HG03159 (cell line): ENCODE data around the gene LRIG1.

Source experiments
- ATAC-seq: cut with Tn5 transposase; IDR thresholded peaks from one replicate; pipeline ENCODE4 v1.9.1; 2021; ENCODE audit warnings: mild to moderate bottlenecking, moderate library complexity; ENCODE audit not compliant: unreplicated experiment

Gene LRIG1

GRCh38 chr3:66392512-66392911, 108.3 kb downstream of the LRIG1 start:
- ATAC-seq = no peak

DNA sequence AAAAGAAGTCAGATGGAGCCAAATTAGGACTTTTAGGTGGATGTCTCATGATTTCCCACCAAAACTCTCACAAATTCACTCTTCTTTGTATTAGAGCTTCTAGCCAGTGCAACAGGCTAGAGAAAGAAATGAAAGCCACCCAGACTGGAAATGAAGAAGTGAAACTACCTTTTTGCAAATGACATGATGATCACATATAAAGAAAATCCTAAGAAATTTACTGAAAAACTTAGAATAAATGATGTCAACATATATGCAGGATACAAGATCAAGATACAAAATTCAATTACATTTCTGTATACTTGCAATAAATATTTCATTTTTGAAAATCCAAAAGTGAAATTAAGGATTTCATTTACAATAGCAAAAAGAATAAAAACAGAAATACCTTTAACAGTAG, 110.8 kb downstream of the LRIG1 start:
- peak; percentile 26 for ATAC-seq

DNA sequence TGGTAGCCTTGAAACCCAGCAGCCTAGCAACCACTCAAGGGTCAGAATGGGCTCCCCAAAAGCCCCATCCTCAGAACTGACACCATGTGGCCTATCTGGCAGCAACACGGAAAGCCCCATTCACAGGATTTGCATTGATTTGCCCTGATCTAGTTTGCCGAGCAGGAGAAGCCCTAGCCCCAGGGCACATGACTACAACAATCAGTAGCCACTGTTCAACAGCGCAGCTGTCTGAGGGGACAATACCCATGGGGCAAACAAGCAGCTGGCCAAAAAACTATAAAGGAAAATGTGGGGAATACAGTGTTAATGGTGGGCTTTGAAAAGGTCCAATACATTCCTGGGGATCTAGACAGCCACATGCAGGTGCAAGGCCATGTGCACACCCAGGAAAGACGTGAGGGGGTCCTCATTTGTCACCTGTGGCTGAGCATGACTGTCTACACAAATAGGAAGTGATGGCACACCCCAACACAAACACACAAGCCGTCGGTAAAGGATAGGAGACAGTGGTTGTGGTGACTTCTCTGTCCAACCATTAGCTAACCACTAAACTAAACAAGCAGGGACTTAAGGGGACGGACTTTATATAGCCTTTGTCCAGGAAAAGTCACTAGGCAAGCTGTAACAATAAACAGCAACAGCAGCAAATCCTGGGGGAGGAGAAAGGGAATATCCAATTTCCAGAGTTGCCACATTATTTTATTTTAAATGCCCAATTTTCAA, 113.7 kb downstream of the LRIG1 start:
- ATAC-seq = peak; percentile 52

- peak; percentile 89 for ATAC-seq
These were observed 114.6 kb downstream of the LRIG1 start for GRCh38 chr3:66386011-66386924.

- no peak for ATAC-seq
These were observed 115.8 kb downstream of the LRIG1 start for GRCh38 chr3:66385066-66385465.

DNA sequence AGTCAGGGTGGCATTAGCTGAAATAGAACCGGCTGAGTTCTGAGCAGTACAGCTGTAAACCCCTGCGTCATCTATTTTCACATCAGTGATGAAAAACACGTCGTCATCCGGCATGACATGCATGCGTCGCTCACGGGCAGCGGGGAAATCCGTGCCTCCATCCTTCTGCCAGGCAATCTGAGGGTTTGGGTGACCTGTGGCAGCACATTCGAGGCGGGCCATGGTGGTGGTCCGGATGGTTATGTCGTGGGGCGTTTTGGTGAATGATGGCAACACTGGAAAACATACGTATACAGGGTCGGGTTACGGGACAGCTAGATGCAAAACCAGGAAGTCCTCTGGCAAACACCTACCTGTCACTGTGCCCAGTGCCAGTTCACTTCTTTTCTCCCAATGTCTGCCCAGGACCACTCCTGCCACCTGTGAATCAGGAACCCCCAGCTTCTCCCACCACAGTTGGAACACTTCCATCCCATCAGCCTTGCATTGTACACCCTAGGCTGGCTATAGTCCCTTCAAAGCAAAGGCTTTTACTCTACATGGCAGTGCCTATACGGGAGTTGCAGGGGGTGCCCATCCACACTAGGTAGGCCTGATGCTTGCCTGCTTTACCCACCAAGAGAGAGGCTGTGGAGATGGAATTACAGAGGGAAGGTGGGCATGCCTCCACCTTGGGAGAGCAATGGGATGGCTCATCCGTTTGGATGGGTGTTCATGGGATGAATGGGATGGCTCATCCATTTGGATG, 116.7 kb downstream of the LRIG1 start:
- no peak for ATAC-seq

- no peak for ATAC-seq
These were observed 117.8 kb downstream of the LRIG1 start for GRCh38 chr3:66383023-66383422.

GRCh38 chr3:66382142-66382541, 118.7 kb downstream of the LRIG1 start:
- ATAC-seq = no peak

DNA sequence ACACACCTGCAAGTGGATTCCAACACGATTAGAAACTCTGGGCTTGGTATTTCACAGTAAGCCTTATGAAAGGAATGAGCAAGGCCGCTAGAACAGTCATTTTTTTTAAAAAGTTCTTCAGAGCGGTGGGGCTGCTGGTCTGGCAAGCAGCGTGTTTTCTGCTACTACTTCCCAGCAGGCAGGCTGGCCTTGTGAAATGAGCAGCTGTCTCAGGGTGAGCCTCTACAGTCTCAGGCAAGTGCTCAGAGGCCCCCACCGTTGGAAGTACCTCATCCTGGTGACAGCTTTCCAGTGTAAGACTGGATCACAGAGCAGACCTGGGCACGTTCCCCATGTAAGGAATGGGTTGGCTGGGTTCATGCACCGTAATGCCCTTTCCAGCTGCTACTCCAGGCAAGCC, 119.2 kb downstream of the LRIG1 start:
- ATAC-seq = no peak

- ATAC-seq = no peak
These were observed 120.5 kb downstream of the LRIG1 start for GRCh38 chr3:66380200-66380932.

GRCh38 chr3:66379565-66379964, 121.3 kb downstream of the LRIG1 start:
- no peak for ATAC-seq

DNA sequence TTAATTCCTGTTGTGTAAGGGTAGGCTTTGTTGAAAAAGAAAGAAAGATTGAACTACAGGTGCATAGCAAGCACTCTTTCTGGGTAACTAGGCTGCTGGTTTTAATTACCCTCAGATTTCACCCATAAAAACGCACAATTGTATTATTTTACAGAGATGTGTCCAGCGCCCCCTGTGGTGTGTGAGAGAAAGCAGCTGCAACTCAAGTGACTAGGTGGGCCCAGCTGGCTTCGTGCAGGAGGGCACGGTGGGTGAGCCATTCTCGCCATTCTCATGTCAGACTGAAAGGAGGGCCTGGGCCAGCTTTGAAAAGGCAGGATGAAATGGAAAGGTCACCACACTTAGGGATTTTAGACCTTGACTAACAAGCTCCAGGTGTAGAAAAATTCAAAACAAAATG, 122.6 kb downstream of the LRIG1 start:
- no peak for ATAC-seq

- ATAC-seq = no peak
These were observed 123.0 kb downstream of the LRIG1 start for GRCh38 chr3:66377800-66378199.

GRCh38 chr3:66376568-66376967, 124.3 kb downstream of the LRIG1 start:
- no peak for ATAC-seq

DNA sequence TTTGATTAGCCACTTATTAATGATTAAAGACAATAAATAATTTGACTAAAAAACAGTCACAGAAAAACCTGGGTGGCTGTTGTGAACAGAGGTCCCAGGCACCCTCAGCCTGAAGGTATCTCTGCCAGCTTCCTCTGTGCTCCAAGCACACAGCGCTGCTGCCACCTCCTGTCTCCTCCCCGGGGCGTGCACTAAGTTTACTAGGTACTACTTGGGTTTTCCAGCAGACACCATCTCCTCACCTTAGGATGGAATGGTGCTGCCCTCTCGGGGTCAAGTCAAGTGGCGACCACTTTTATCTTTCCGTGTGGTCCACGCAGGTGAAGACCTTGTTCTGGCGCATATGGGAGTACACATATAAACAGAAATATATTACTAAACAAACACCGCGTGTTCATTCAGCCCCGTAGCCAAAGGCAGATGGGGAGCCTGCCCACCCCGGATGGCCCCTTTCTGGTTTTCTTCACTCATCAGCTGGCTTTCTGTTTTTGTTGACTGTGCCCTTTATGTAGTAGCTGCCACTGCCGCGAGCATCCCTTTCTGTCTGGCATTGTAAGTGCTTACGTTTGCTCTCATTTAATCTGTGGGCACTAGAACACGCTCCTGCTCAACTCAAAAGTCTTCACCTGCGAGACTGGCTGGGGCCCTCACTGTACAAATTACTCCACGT, 128.0 kb downstream of the LRIG1 start:
- no peak for ATAC-seq

- no peak for ATAC-seq
These were observed 129.4 kb downstream of the LRIG1 start for GRCh38 chr3:66371432-66371831.

DNA sequence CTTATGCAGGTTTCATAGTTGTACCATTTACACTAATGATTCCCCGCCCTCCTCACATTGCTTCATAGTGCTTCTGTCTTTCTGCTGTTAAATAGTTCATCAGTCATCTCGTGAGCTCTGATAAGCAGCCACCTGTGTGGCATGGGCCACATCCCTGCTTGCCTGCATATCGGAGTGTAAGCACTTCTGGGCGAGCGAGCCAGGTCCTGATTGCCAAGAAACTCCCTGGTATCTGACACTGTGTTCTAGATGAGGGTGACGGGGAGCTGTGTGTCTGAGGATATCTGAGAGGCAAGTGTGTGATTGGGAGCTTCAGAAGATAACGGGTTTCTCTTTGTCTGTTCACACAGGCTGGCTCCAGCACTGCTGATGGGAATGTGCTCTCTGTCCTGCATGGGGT, 130.6 kb downstream of the LRIG1 start:
- no peak for ATAC-seq

GRCh38 chr3:66367979-66368378, 132.8 kb downstream of the LRIG1 start:
- ATAC-seq = no peak

DNA sequence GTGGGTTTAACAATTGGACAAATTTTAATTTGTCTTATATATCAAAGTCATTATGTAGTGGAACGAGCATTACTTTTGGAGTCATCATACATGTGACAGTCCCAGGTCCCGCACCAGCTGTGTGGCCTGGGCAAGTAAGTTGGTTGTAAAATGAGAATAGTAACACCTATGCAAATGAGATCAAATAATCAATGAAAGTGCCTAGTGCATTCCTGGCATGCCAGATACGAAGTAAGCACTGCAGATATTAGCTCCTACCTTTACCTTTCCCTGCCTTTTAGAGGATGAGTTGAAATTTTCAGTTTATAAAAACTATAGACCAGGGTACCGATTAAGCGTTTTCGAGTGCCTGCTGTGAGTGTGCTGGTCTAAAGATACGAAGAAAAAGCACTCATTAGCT, 134.1 kb downstream of the LRIG1 start:
- no peak for ATAC-seq

DNA sequence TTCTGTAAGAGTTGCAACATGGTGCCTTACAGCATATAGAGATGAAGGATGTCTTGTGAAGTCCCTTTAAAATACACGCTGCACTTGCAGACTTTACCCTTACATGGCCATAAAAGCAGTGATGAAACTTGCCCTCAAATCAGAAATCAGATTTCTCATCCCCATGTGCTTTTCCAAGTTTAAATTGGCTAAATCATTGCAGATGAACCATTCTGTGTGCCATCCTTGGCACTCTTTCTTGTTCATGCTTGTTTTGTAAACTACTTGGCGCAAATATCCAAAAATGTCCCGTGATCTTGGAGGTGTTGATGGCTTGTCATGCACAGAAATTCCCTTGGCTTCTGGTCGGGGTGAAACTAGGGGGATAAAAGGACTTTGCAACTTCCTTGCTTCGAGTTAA, 135.7 kb downstream of the LRIG1 start:
- ATAC-seq = no peak
